Inflammatory macrophage (primary cell): ENCODE measurements around the gene MYOM1.

Source experiments
- DNase-seq, 2 donors: peaks; one replicate each; pipeline ENCODE4 v3.0.0-alpha.2; 2020 to 2022
- total RNA-seq, 18 experiments: gene quantifications; one replicate each; lab custom pipeline; 2026; ENCODE audit warnings: mixed read lengths in 6 of 18, inconsistent platforms in 2 of 18; lab: John Stamatoyannopoulos, UW

MYOM1 gene
- total RNA-seq: 0.17 to 3.0 (median 1.3) reads per million in 18 experiments

DNA sequence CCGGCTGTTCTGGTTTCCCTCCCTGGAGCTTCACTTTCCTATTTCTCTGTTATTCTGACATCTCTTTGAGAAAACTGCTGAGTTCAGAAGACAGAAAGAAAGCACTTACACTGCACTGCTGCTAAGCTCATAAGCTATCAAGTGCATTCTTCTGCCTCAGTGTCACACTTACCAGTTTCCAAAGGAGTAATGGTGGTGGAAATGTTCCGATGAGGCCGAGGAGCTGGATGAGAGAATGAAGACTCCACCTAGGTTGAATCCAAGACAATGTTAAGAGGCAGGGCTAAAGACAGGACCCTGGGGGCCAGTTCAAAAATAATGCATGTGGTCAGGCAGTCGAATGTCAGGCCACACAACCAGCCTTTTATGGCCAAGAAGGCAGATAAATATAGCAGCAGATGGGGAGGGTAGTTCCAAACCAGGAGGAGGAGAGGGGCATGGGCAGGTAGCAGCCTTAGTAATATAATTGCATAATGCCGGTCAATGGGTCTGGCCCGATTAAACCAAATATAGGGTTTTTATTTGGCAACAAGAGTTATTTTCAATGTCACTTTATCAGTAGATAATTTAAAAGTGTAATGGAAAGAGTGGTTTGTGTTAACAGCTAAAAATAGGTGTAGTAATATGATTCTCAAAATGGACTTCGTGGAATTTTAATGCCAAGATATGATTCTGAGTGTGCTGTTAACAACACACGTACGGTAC is at the start of gene MYOM1:
Gene MYOM1 (minus strand): TSS at position 338 of the 705 bp plus-strand sequence. CDS start 4,745 bp downstream, outside the sequence.
- no peak for DNase-seq

DNA sequence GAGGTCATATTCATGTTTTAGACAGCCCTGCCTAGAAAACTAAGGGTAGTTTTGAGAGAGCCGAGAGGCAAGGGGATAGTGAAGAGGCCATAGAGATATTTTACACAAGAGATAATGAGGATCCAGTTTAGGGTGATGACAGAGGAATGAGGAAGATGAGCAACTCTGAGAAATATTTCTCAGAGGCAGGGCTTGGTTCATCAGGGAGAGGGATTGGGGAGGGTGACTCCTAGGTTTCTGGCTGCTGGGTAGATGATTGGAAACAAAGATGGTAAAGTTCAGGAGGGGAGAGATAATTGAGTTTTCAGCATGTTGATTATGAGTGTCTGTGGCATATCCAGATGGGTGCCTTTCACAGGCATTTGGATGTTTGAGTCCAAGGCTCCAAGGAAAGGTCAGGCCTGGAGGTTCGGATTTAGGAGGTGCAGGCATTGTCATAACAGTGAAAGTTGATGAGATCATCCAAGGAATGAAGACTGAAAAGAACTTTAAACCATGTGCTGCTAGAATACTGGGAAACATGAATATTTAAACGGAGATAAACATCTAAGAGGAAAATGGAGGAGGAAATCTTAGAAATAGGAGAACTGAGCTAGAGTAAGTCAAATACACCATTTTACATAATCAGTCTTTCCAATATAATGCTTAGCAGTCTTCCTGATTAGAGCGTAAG is 49.6 kb upstream of the MYOM1 start:
- DNase-seq: peak; percentile 55 to 61

DNA sequence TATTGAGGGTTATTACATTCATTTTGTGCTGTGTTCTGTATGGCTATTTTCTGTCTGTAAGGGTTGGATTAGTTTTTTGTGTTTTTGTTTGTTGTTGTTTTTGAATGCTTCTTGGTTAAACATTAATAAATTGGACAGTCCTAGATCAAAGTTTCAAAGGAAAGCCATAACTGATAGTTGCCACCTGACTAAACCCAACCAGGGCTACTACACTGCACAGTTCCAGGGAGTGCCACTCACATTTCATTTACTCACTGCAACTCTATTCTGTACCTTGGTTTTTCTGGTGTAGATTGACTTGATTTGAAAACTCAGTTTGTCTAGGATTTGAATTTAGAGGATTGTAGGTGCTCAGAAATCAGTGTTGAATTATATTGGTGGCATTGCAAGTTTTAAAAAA is 48.5 kb upstream of the MYOM1 start:
- DNase-seq: no peak

DNA sequence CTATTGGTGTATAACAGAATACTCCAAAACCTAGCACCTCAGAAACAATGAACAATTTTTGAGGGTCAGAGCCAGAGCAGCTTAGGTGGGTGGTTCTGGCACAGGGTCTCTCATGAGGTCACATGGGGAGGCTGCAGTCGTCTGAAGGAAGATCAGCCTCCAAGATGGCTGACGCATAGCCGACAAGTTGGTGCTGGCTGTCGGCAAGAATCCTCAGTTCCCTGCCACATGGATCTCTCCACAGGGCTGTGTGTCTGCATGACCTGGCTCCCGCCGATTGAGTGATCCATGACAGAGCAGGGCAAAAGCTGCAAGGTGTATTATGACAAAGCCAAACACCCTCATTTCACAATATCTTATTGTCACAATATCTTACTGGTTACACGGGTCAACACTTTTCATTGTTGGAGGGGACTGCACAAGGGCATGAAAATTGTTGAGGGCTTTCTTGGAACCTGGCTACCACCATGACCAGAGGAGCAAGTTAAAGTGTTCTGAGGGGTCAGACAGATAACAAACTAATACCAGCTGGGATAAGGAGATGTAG is 46.4 kb upstream of the MYOM1 start:
- no peak for DNase-seq

DNA sequence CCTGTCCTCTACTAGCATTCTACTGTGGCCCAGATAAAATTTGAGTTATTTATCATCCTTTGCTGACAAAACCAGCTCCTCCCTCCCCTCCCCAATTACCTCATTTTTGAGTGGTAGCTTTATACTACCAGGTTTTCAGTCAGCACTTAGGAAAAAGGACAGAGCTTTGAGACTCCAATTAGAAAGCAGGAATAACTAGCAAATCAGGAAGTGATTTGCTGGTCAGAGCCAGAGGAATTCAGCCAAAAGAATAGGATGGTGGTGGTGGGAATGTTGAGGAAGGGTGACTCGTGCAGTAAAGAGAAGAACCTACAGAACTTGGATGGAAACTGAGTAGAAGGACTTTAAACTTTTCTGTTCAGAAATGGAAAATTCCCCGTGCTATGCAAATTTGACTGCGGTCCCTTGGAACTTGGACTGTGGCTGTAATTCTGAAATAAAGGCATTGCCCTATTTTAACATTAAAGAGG is 45.8 kb upstream of the MYOM1 start:
- DNase-seq: no peak

DNA sequence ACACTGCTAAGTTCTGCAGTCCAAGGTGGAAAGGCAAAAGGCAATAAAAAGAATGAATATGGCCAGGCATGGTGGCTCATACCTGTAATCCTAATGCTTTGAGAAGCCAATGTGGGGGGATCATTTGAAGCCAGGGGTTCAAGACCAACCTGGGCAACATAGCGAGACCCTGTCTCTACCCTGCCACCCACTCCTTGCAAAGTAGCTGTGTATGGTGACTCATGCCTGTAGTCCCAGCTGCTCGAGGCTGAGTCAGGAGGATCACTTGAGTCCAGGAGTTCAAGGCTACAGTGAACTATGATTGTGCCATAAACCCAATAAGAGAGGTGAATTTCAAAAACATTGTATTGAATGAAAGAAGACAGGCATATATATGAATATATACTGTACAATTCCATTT is 44.6 kb upstream of the MYOM1 start:
- no peak for DNase-seq

DNA sequence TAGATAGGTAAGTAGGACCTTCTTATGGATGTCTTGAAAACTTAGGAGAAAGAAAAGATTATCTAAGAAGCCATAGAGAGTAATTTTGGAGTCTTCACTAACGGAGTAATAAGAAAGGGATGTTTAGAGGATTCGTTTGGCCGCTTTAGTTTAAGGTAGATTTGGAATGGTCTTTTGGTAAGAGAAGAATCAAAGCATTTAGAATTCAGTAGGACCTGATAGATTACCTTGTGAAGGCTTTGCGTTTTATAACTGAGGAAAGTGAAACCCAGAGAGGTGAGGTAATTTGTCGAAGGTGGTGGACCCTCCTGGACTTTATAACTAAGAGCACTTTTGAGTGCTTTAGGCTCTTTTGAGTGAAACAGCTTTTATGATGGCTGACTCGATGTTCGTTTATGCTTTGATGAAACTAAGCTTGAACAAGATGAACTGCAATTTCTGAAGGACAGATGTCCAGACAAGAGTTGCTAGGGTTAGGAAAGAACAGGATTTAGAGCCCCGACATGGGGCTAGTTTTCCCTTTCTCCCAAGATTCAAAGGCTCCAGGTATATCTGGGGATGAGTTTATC is 43.4 kb upstream of the MYOM1 start:
- no peak for DNase-seq

DNA sequence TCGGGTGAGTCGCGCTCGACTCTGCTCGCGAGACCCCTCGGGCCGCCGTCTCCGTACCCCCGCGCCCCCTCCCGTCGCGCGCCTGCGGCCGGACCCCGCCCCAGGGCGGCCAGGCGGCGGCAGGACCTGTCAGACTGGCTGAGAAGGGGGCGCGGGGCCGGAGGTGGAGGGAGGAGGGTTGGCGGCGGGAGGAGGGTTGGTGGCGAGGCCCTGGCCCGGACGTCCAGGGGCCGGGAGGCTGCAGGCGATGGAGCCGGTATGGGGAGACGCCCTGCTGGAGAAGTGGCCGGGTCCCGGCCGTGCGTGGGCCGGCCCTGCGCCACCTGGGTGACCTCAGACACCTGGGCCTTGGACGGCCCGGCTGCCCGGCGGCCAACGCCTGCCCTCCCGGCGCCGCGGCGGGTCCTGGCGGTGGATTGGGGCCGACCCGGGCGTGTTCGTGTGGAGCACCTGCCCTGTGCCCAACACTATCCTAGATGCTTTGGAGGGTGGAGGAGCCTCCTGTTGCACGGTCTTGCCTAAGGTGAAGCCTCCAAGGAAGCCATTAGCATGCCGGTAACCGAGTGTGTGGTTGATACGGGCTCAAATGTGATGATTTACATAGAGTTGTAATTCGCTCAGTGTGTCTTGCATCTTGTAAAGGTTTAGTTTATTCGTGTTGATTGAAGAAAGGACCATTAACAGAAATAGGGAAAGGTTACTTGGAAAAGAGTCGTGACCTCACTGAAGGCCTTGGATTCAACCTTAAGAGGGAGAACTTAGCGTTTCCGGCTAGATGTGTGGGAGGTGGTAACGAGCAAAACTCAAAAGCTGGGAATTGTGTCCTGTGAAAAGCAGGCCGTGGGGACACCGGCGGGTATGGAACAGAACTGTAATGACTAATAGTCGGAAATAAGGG is 42.7 kb upstream of the MYOM1 start:
- DNase-seq: peak in 1 of 2 donors; percentile 26

DNA sequence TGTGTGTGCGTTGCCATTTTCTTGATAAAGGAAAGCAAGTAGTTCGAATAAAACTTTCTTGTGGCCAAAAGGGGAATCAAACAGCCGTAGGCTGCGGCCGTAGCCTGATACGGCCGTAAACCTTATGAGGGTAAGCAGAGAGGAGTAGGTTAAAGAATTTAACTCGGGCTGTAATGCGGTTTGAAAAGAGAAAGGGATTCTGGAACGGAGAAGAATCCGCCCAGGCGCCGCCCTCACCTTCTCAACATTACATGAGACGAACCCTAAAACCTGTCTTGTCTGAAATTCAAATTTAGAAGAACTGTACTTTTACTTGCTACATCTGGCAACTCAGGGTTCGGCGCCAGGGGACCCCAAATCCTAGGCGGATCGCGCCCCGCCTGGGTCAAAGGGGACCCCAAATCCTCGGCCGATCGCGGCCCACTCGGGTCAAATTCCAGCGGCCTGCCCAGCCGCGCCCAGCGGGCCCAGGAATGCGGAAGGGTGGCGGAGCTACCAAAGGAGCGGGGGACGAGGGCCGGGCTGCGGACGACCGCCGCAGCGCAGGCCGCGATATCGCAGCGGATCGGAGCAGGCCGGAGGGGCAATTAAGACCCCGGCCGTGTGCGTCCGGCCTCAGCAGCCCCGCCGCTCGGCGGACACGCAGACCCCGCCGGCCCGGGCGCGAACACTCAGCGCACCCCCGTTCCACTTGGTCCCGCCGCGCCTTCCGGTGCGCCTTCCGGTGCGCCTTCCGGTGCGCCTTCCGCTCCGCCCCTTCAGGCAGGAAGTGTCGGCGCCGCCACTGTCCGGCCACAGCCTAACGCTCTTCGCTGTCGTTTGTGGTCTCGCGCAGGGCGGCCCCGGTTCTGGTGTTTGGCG is 41.8 kb upstream of the MYOM1 start, which contains the start of gene MYL12B:
Gene MYL12B (plus strand): TSS at position 761 of the 861 bp plus-strand sequence. CDS start 10,766 bp downstream, outside the sequence.
- peak; percentile 77 to 89 for DNase-seq

DNA sequence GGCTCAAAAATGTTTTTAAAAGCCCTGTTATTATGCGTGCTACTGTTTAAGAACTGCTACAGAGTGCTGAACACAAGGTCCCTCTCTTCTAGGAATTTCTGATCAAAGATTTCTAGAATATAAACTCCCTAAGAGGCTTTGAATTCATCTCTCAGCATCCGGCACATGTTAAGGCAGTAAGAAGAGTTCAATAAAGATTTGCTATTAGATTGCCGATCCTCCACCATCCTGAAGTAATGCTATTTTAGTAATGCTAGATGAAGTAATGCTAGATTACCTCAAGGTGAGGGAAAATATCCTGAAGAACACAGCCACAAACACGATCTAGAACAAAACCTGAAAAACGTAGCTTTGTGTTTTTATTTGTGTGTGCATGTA is 41.2 kb upstream of the MYOM1 start:
- DNase-seq: no peak

DNA sequence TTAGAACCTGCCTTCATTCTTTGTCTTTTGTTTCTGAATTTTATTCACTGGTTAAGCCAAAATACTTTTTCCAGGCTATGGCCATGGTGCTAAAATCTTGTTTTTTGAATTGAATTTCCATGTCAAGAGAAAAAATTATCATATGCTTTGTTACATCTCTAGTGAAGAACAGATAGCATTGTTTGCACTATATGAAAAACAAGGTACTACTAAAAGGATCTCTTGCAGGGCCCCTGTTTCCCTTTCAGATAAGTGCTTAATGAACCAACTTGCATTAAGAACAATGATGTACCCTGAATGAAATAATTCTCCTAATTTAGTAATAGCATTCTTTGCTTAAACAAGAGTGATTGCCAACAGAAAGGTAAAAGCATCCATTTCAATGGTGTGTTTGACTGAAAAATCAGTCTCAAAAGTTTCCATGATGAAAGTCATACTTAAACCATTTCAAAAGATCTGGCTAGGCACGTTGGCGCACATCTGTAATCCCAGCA is 37.9 kb upstream of the MYOM1 start:
- no peak for DNase-seq

DNA sequence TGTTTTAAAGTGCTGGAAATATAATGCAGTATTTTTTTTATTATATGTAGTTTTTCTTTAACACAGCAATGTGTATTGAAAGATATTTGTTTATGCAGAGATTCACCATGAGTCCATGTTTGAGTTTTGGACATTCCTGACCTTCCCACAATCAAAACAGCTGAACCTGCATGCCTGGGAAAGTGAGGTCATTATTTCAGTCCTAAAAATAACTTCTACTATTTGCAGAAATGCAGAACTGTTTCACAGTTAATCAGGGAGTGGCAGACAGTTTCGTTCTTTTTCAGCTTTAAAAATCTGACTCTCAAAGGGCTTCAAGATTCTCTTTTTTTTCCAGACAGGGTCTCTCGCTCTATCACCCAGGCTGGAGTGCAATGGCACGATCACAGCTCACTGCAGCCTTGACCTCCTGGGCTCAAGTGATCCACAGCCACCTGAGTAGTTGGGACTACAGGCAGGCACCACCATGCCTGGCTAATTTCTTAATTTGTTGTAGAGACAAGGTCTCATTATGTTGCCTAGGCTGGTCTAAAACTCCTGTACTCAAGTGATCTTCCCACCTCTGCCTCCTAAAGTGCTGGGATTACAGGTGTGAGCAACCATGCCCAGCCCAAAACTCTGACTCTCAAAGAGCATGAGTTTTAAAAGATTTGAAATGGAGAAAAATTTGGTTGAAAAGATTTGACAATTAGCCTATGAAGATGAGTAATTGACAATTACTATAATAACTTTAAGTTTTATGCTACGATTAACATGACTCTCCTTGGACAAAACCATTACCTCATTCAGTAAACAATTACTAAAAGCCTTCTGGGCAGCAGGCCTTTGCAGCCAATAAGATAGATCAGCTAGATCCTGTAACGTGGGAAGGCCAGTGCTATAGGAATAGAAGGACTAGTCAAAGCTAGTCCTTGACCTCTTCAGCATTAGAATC is 37.2 kb upstream of the MYOM1 start:
- DNase-seq: peak; percentile 20 to 29

DNA sequence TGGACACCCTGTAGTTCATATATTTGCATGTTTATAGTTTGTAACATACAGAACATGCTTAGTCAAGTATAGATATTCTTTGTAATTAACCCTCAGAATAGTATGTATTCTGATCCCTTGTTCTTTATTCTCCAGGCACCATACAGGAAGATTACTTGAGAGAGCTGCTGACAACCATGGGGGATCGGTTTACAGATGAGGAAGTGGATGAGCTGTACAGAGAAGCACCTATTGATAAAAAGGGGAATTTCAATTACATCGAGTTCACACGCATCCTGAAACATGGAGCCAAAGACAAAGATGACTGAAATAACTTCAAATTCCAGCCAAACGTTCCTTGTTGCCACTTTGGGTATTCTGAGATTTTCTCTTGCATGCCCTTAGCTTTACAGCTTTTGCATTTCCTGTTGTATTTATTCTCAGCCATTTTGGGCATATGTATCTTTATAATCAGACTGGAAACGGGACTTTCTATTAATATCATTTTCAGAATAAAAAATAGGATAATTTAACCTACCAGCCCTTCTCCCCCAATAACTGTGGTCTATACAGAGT is 35.9 kb upstream of the MYOM1 start:
- no peak for DNase-seq

DNA sequence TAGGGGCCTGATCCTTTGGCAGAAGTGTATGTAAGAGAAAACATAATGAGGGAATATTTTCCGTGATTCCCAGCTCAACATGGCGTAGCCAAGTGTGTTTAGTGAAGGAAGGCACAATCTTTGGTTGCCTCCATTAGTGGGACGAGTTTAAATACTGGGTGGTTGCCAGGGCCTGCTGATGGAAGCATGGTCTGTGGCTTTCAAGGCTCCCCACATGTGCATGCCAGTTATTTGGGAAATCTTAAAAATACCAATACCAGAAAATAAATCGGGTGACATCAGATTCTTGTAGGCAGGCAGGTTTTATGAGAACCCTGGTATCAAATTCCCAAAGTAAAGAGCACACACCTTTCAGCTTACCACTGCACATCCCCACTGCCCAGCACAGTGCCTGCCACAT is 35.0 kb upstream of the MYOM1 start:
- no peak for DNase-seq

DNA sequence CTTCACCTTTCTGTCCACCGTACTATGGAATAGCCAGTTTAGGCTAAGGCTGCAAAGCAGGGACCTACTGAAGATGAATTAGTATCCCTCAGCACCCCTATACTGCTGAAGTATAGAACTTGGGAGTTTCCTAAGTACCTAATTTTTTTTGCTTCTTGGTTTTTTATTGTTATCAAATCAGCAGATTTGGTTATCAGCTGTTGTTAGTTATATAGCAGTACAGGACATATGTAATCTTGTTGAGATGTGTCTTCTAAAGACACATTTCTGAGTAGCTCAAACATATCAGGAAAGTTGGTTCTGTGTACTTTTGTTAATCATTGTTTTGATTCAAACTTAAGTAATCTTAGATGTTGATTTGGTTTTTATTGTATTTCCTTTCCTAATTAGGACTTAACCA is 33.1 kb upstream of the MYOM1 start:
- no peak for DNase-seq

DNA sequence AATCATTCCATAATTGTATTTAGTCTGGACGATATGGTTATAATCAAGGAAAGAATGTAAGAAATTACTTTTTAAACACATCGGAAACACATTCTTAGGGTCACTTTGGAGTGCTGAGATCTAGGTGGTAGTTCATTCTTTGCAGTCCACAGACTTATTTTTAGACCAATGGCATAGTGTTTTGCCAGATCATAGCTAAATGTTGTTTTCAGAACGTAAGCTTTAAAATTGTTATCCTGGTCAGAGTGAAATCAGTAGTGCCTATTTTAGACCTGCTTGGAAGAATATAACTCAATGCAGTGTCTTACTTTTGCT is 32.2 kb upstream of the MYOM1 start:
- no peak for DNase-seq

DNA sequence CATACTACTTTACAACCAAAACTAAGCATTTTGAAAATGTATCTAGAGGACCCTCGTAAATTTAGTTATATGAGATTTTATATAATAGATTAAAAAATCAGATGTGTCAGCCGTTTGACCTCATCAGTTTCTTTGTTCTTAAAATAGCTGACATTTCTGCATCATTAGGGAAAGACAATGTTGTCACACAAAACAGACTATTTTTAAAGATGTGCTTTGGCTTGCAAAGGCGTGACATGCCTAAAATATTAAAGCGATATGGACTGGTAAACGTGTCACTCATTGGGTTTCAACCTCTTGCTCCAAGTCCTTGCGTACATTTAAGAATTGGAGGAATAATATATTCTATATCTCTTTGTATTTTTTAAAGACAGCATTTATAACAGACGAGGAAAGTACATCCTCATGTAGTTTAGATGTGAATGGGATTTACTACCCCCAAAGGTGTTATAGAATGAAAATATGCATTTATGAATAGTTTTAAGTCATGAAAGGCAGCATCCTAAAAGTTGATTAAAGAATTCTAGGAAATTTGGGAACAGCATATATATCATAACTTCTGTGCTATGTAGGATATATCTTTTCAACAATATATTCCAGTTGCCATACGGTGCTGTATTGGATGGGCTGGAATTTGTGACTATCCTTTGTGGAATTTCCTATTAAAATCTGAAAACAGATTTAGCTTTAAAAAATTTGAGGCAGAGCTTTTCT is 31.6 kb upstream of the MYOM1 start:
- no peak for DNase-seq

DNA sequence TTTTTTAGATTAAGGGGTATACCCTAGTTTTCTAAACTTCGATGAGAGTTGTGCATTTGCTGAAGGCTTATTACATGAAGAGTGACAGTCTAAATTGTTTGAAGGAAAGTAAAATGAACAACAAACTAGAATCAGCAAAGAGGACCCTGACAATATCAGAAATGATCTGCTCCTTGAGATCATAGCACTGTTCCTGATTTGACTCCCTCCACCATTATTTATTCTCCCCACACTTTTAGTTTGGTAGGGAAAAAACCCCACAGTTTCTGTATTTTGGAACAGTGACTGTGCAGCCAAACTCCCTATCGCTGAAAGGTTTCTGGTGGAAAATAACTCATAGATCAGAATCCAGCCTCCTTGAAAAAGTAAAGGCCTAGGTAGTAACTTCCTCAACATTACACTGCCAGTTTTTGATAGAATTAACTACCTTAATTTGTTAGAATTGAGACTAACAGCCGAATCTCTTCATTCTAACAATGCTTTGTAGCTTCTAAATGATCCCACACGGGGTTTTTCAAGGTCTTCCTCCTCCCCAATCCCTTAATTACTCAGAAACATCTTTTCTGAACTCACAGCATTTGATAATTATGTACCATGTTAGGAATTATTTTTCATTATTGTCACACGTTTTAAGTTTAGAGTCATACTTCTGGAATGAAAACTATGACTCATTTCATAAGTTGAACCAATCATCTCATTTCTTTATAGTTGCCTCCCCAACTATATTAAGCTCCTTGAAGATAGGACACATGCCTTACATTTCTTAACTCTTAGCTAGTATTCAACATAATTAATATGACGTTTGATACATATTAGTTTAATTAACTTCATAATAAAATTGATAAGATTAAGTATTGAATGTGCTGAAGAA is 30.7 kb upstream of the MYOM1 start:
- no peak for DNase-seq
